Lower leg skin (tissue), 4 donors: Measurements from ENCODE around the gene CTSO. TPM values are rescaled to one million over a fixed set of nuclear protein-coding genes. Genes with fewer than 3 reads are reported as not detected.
A peak's percentile ranks its signal among the peaks of the same experiment; 100 is the strongest.

Experiments
- DNase-seq, 2 donors: peaks; one replicate each; pipeline ENCODE4 v3.0.0-alpha.2; 2019; ENCODE audit warnings: low spot score in 2 of 2
- H3K4me3 ChIP-seq: fragments of 200-600 bp; sonication (generic); 2 replicates; pipeline ENCODE4 v1.5.1; 2017; ENCODE audit warnings: mild to moderate bottlenecking, low read depth; ENCODE audit not compliant: poor library complexity, severe bottlenecking
- CTCF ChIP-seq, 3 donors: fragments of 450-650 bp; IDR thresholded peaks; one replicate each; pipeline ENCODE4 v1.5.1; 2016; ENCODE audit warnings: antibody characterized with exemption in 3 of 3, mild to moderate bottlenecking in 3 of 3, moderate library complexity in 2 of 3
- POLR2A ChIP-seq, 2 donors: fragments of 450-650 bp; IDR thresholded peaks; one replicate each; pipeline ENCODE4 v1.6.1; 2016 to 2017; ENCODE audit warnings: antibody characterized with exemption in 2 of 2, mild to moderate bottlenecking in 1 of 2, moderate library complexity in 1 of 2
- WGBS, 2 donors: methylation state at CpG; one replicate each; pipeline ENCODE4 v1.1.5; 2018; 5-methylcytosine and 5-hydroxymethylcytosine counted together
- intact Hi-C: fragments of 100-400 bp; cut with DNase I; formaldehyde crosslinking; loops from one replicate; pipeline ENCODE4 v1.15.0; 2023; ENCODE audit warnings: low total_unique reads
- total RNA-seq, 4 donors: library from RNA; depleted of rRNA; stranded (reverse); fragments of >200 nt; gene quantifications; one replicate each; pipeline ENCODE4 v1.1.0, GENCODE V29; 2016

The CTSO gene
- total RNA-seq: 10 to 100 TPM in 2 of 4 donors, 1 to 10 TPM in 2; 5.1 to 13.0 (median 9.1) TPM

GRCh38 chr4:155953151-155954117 is at the start of gene CTSO:
TSS of gene CTSO (minus strand) at chr4:155953866. CDS start at chr4:155953847, 19 bp downstream.
- H3K4me3 ChIP-seq: peak within 1 kb of the TSS; percentile 75
- peak in 1 of 3 donors; percentile 22 for TF ChIP-seq CTCF (IDR thresholded peaks at IDR 0.05)
- no peak for TF ChIP-seq POLR2A (IDR thresholded peaks at IDR 0.05)
- peak; percentile 56 to 93 for DNase-seq
- 1% methylated on average over 47 to 49 of the region's 58 CpGs for WGBS, 2 donors
- intact Hi-C loops: no loop called here

- no peak for DNase-seq
- no peak overlapping the region for H3K4me3 ChIP-seq
- TF ChIP-seq CTCF (IDR thresholded peaks at IDR 0.05) (no peak), POLR2A (IDR thresholded peaks at IDR 0.05) (no peak)
- intact Hi-C loops: no loop called here
- WGBS, 2 donors: 82 to 86% methylated on average over 3 of the region's 3 CpGs
Observed at GRCh38 chr4:156000491-156000890, 46.8 kb upstream of the CTSO start.

GRCh38 chr4:155999725-156000124 is 46.1 kb upstream of the CTSO start:
- 45 to 55% methylated on average over 7 of the region's 7 CpGs for WGBS, 2 donors
- H3K4me3 ChIP-seq: no peak overlapping the region
- TF ChIP-seq CTCF (IDR thresholded peaks at IDR 0.05) (no peak), POLR2A (IDR thresholded peaks at IDR 0.05) (no peak)
- no peak for DNase-seq
- intact Hi-C loops: no loop called here

- TF ChIP-seq CTCF (IDR thresholded peaks at IDR 0.05): no peak
- no peak for TF ChIP-seq POLR2A (IDR thresholded peaks at IDR 0.05)
- no peak for DNase-seq
- intact Hi-C loops: no loop called here
- H3K4me3 ChIP-seq: no peak overlapping the region
Observed at GRCh38 chr4:155995069-155995468, 41.4 kb upstream of the CTSO start.

- H3K4me3 ChIP-seq: no peak overlapping the region
- no peak for TF ChIP-seq POLR2A (IDR thresholded peaks at IDR 0.05)
- TF ChIP-seq CTCF (IDR thresholded peaks at IDR 0.05): no peak
- DNase-seq: no peak
- intact Hi-C loops: no loop called here
- 69 to 76% methylated on average over 4 of the region's 4 CpGs for WGBS, 2 donors
Observed at GRCh38 chr4:155984106-155984797, 30.6 kb upstream of the CTSO start.
